ENCODE measurements around the gene LSS.

- TF ChIP-seq EZH2 (IDR thresholded peaks at IDR 0.05; ENCODE audit: low read length), result no peak
- no peak for TF ChIP-seq CTCF (optimal IDR thresholded peaks at IDR 0.05 in 1 of 3, IDR thresholded peaks at IDR 0.05 in 1 of 3, conservative IDR thresholded peaks at IDR 0.05 in 1 of 3; ENCODE audit: extremely low read depth in 1 of 3, insufficient read depth in 2 of 3, low read length in 3 of 3)
Measured at GRCh38 chr21:46154155-46154954, 74.2 kb downstream of the LSS start.
